AML-193 (cell line): ENCODE results near the gene TMEM178A.
"Not testable (repeated sequence)": the region's sequence is repeated elsewhere in the genome, so short reads cannot be mapped to it uniquely, and the experiment has no call there.

Experiments
- DNase-seq, 2 experiments: peaks; one replicate each; lab custom pipeline; 2025; lab: John Stamatoyannopoulos, UW

The TMEM178A gene

DNA sequence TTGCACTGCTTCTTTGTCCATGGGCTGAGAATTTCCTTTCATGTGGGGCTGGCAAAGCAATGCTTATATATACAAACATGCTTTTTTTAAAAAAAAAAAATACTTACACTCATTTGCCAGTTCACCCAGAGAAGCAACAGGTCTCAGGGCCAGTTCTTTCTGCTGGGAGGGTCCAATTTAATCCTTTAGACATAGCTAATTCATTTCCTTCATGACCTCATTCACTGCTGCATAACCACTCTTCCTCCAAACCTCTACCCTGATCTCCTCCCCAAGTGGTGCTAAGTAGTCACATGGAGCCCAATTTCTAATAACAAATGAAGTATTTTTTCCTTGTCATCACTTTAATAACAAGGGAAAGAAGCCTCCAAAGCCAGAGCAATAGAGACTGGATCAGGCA, 17.1 kb upstream of the TMEM178A start:
- no peak for DNase-seq

- no peak for DNase-seq
Observed at GRCh38 chr2:39649511-39649910, 16.2 kb upstream of the TMEM178A start.

- DNase-seq, result no peak
Observed at GRCh38 chr2:39650468-39650867, 15.2 kb upstream of the TMEM178A start.

- not testable (repeated sequence) for DNase-seq
Observed at GRCh38 chr2:39656215-39656614, 9.5 kb upstream of the TMEM178A start.

GRCh38 chr2:39657287-39657937, 8.3 kb upstream of the TMEM178A start:
- no peak for DNase-seq

DNA sequence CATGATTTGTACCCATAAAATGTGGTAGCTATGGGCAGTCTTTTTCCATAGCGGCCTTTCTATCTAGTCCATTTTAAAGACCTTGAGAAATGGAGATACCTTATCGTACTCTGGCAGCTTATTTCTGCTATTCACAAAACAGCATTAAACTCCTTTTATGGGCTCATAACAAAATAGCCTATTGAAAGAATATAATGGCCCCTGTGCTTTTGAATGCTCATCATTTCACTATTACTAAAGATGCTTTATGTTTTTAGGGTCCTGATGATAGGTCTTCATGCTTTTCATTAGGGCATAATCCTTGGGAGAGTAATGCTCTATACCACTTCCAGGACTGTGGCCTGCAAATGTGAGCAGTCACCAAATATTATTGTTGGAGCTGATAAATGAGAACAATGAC, 7.3 kb upstream of the TMEM178A start:
- no peak for DNase-seq

- no peak for DNase-seq
Observed at GRCh38 chr2:39659765-39660611, 5.7 kb upstream of the TMEM178A start.

DNA sequence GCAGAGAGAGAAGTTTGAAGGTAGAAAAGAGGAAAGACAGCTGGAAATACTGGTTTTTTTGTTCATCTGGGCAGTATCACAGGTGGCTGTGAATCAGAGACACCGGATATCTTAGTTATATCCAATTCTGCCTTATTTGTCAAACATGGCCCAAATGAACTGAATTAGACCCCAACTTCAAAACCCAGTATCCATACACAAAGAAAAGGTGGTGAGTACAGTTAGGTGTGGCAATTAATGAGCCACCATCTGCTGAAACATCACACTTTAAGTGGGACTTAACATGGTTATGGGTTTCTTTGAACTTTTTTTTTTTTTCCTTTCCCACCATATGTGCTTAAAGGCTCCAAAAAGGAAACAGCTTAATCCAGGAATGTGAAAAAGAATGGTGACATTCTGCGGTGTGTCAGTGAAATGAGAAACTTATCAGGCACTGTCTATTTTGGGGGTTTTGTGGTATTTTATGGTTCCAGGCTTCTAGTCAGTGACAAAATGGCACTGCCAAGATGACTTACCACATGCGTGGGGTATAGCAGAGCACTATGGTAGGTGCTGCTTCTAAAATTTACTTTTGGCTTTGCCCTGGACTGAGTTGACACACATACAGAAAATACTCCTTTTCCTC, 5.0 kb upstream of the TMEM178A start:
- DNase-seq, result no peak

GRCh38 chr2:39661826-39662225, 3.9 kb upstream of the TMEM178A start:
- DNase-seq, result no peak

- DNase-seq, result no peak
Observed at GRCh38 chr2:39663187-39663930, 2.4 kb upstream of the TMEM178A start.

- no peak for DNase-seq
Observed at GRCh38 chr2:39664232-39664887, 1.4 kb upstream of the TMEM178A start.

DNA sequence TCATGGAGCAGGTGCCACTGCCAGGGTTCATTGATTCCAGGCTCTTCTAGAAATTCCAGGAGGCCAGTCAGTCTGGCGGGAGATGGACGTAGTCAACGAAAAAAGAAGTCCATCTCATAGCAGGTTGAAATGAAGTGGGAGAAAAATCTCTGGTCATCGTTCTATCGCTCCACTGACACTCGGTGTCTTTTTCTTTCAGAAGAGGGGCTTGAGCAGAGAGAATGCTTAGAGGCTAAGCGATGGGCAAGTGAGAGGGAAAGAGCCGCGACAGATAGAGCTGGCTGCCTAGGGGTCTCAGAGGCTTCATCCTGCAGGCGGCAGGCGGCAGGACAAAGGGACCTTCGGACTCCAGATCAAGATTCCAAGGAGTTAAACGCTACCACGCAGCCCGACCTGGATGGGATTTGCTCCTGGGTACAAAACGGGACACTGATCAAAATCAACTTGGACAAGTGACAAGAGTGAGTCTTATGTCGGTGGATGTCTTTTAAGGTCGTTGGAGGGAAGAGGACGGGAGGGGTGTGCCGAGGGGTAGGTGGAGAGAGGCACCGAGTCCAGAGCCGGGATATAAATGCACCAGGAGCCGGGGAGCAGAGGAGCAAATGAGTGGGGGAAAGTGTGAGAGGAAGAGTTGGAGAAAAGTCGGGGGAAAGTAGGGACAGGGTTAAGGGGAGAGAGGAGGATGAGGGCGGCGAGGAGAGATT, 677 bp upstream of the TMEM178A start:
- no peak for DNase-seq

- no peak for DNase-seq
Observed at GRCh38 chr2:39666491-39667101, 879 bp downstream of the TMEM178A start.

DNA sequence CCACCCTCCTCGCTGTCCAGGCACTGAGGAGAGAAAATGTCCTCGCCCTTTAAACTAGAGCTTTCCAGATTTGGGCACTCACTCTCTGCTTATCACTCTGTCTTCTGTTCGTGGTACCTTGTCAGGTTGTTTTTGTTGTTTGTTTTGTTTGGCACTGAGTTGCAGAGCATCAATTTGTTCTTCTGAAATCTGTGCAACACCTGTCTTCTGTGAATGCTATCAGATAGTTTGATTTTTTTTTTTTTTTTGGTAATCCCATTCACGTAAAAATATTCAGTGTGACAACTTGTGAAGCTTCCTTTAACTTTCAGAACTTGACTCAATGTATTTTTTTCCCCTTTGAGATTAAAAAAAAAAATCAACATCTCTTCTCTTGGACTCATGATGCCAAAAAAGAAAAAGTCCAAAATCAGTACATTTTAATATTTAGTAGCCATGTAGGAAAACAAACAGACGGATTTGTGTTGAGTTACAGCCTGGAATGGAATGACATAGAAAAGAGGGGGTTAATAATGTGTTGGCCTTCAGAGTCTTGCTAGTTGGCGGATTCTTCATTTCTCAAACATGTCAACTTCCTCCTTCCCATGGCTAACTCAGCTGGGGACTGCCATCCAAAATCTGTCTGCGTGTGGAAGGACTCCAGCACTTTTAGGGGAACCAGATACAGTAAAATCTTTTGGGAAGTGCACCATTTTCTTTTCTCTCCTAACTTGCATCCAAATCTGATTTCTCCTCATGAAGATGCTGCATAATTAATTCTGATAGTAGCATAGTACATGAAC, 1.6 kb downstream of the TMEM178A start:
- DNase-seq, result no peak

DNA sequence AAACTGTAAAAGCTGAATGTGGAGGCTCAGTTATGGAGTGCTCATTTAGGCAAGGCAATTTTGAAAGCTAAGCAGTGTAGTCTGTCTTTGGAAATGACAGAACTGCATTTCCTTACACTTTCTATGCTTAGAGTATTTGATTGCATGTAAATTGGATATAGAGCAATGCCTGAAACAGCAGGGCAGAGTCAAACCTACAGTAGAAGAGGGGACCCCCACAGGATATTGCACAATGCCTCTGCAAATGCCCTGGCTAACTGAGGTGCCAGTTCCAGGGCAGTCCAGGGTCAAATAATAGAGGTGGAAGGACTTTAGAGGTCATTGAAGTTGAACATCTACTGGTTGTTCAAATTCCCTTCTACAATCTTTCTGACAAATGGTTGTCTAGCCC, 2.2 kb downstream of the TMEM178A start:
- DNase-seq, result no peak

DNA sequence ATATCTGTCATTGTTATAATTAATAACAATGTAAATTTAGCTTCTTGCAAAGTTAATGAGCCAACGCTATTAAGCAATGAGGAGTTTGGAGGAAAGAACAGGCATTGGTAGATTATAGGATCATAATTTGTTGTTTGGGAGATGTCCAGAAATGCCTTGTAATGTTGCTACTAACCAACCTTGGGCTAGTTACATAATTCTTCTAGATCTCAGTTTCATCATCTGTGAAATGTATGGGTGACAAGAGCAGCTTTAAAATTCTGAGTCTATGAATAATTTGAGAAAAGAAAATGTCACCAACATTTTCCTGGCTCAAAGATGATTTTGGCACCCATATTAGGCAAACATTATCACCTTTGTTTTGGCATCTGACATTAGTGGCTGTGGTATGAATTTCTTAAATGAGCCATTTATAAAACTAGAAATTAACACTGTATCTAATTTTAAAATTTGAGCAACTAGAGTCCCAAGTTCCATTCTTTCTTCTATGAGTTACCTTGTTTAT, 2.9 kb downstream of the TMEM178A start:
- no peak for DNase-seq

DNA sequence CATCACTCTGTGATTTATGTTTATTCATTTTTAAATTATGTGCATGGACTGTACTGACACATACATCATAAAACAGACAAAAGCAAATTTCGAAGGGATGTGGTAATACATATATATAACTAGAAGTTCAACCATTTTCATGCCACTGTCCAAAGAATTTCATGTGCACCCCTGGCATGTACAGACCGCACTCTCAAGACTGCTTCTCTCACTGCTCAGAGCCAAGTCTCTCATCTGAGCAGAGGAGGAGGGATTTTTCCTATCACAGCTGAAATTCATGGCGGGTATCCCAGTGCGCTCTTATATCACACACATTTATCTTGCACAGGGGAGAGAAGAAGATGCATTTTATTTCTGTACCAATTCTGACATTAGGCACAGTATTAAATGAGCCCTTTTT, 5.9 kb downstream of the TMEM178A start:
- DNase-seq, result no peak

GRCh38 chr2:39673018-39673417, 7.3 kb downstream of the TMEM178A start:
- DNase-seq, result no peak

- DNase-seq, result no peak
Observed at GRCh38 chr2:39676342-39676741, 10.6 kb downstream of the TMEM178A start.

GRCh38 chr2:39678170-39678569, 12.5 kb downstream of the TMEM178A start:
- no peak for DNase-seq
